Hepatocyte (in vitro differentiated cells): Measurements from ENCODE around the gene APOA4.

Source experiments
- CTCF ChIP-seq: fragments of 200-600 bp; sonication (generic); IDR thresholded peaks from 2 replicates; pipeline ENCODE4 v1.5.1; 2016; ENCODE audit warnings: antibody characterized with exemption, mild to moderate bottlenecking; ENCODE audit not compliant: poor library complexity
- EZH2 ChIP-seq: fragments of 200-600 bp; sonication (generic); IDR thresholded peaks from 2 replicates; pipeline ENCODE4 v1.6.1; 2016; ENCODE audit warnings: antibody characterized with exemption, mild to moderate bottlenecking, borderline replicate concordance
- EZH2phosphoT487 ChIP-seq: fragments of 200-600 bp; sonication (generic); IDR thresholded peaks from one replicate; pipeline ENCODE4 v1.6.1; 2018; ENCODE audit warnings: antibody characterized with exemption, mild to moderate bottlenecking, low read depth, moderate library complexity; ENCODE audit not compliant: unreplicated experiment, severe bottlenecking

GRCh38 chr11:116812109-116812508 is 11.0 kb downstream of the APOA4 start:
- no peak for TF ChIP-seq CTCF
- TF ChIP-seq EZH2: no peak
- no peak for TF ChIP-seq EZH2phosphoT487
